Retinal pigment epithelial cell (primary cell): ENCODE results near the gene DDO.

Source experiments
- DNase-seq: peaks from one replicate; pipeline ENCODE4 v3.0.0-alpha.2; 2010; ENCODE audit warnings: low read depth
- H3K4me3 ChIP-seq: 2 replicates; pipeline ENCODE4 v1.5.1; 2011; ENCODE audit warnings: mild to moderate bottlenecking, low read length, control low read depth, moderate library complexity
- TF ChIP-seq, protein P1 (sequence below): conservative IDR thresholded peaks from 2 replicates; pipeline ENCODE4 v1.5.1; 2011; ENCODE audit warnings: low read depth, low read length, control low read depth, inconsistent platforms

Gene DDO

DNA sequence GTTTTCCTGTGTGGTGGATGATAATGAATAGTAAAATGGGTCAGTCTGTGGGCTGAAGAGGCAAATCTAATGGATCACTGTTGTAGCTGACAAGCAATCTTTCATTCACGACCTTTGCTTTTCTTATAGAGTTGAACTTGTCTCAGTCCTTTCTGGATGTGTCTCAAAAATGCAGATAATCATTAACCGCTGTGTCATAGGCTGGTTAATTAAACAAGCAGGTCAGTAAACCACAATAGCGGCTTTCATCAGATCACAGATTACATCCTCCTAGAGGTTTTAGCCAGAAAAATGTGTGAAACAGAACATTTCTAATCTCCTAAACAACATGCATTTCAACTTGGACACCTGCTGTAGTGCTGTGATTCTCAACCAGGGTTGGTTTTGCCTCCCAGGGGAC, 54.7 kb downstream of the DDO start:
- H3K4me3 ChIP-seq, result no peak overlapping the region
- DNase-seq, result no peak
- TF ChIP-seq, protein P1, sequence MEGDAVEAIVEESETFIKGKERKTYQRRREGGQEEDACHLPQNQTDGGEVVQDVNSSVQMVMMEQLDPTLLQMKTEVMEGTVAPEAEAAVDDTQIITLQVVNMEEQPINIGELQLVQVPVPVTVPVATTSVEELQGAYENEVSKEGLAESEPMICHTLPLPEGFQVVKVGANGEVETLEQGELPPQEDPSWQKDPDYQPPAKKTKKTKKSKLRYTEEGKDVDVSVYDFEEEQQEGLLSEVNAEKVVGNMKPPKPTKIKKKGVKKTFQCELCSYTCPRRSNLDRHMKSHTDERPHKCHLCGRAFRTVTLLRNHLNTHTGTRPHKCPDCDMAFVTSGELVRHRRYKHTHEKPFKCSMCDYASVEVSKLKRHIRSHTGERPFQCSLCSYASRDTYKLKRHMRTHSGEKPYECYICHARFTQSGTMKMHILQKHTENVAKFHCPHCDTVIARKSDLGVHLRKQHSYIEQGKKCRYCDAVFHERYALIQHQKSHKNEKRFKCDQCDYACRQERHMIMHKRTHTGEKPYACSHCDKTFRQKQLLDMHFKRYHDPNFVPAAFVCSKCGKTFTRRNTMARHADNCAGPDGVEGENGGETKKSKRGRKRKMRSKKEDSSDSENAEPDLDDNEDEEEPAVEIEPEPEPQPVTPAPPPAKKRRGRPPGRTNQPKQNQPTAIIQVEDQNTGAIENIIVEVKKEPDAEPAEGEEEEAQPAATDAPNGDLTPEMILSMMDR, result no peak

DNA sequence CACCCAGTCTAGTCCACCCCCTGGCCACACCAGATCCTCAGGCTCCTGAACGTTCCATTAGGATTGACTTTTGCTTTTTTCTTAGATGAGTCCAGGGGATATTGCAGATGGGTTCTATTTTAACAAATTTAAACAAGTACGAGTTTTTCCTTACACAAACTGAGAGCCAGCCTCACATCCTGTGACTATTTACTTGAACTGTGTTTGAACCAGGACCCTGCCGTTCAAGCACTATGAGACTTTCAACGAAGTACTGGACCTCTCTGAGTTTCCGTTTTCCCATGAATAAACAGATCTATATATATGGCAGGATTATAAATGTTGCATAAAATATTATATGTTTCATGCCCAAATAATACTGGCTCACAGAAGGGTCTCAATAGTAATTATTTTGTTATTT, 55.8 kb downstream of the DDO start:
- TF ChIP-seq, protein P1, result no peak
- no peak for DNase-seq
- H3K4me3 ChIP-seq, result no peak overlapping the region

DNA sequence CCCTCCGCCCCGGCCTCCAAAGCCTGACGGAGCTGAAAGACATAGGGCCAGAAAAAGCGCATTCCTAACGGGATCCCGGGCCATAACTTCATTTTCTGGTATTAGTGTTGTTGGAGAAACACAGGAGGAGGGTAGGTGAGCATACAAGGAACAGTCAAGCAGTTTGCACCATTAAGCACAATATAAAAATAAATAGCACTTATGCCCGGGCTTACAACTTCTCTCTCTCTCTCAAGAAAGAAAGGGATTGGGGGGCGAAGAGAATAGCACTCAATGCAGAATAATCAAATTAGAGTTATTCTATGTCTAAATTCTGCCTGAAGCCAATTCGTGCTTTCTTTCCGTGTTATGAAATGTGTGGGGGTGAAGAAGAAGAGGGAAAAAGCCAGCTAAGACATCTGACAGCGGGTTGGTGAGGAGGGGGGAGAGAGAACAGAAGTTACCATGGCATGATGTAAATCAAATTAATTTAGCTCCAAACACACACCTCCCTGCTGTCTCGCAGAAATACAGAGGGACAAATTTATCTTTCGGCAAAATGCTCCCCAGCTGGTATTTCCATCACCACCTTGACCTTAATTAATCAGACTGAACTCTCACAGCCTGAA, 56.7 kb downstream of the DDO start:
- peak overlapping the region; percentile 46 for H3K4me3 ChIP-seq
- no peak for DNase-seq
- TF ChIP-seq, protein P1, result no peak

DNA sequence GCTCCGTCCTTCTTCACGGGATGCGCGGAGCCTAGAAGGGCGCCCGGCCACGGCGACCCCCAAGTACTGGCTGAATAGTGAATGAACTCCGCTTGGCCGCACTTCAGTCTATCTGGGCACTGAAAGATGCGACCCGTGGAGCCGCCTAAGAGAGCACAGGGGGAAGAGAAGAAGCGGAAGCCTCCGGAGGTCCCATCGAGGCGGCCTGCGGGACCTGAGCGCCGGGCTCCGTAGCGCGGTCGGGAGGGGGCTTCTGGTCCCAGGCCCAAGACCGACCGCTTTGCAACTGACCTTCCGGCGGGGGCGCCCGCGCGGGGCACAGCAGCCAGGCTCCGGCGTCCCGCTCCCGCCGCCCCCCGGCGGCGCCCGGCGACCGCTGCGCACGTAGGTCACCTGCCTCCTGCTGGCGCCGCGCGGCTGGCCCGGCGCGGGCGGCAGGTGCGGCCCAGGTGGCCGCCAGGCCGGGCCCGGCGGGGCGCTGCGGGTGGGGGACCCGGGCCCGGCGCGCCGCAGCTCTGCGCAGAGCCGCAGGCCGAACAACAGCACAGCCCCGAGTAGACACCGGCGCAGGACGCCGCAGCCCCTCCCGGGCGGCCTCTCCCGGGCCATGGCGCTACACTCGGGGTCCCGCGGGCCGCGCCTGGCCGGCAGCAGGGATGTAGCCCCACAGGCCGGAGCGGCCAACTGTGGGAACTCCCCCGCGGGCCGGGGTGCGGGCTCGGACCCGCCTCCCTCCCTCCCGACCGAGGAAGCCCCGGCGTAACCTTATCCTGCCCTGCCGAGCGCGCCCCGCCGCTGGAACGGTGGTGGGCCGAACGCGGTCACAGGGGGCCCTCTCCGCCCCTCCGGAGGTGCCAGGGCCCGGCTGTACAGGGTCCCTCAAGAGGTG, 57.5 kb downstream of the DDO start, which contains the start of gene METTL24:
Gene METTL24 (minus strand): TSS at position 686 of the 889 bp plus-strand sequence. CDS start 77 bp downstream, at position 609.
- TF ChIP-seq, protein P1, result no peak
- H3K4me3 ChIP-seq, result peak within 1 kb of the TSS; percentile 53
- no peak for DNase-seq

DNA sequence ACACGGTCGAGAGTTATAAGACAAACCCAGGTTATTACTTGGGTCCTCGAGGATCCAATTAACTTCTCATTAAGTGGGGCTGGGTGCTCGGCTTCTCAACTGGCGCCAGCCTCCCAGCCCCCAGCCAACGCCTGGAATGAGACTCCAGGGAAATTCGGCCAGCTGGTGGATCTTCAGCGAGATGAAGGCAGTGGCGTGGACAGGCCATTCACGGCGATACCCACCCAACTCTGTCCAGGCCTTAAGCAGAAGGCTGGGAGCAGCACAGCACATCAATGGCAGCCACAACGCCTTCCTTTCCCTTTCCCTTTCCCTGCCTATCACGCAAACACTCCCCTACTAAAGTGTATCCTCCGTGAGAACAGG, 58.1 kb downstream of the DDO start:
- peak overlapping the region; percentile 53 for H3K4me3 ChIP-seq
- TF ChIP-seq, protein P1, result no peak
- DNase-seq, result no peak

DNA sequence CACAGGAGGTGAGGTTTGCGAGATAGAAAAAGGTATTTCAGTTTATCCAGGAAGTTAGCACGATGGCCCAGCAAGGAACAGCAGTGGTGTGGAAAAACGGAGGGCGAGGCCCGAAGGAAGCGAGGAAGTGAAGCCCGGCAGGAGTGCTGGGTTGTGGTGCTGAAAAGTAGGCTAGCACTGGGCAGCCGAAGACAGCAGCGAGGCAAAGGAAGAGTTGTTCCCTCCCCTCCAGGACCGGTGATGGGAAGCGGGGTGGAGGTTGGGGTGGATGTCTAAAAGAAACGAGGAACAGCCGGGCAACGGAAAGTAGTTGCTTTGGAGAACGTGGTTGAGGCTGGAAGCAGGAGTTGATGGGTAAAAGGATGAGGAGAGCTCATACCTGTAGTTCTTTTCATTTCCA, 58.6 kb downstream of the DDO start:
- TF ChIP-seq, protein P1, result no peak
- H3K4me3 ChIP-seq, result no peak overlapping the region
- DNase-seq, result no peak

DNA sequence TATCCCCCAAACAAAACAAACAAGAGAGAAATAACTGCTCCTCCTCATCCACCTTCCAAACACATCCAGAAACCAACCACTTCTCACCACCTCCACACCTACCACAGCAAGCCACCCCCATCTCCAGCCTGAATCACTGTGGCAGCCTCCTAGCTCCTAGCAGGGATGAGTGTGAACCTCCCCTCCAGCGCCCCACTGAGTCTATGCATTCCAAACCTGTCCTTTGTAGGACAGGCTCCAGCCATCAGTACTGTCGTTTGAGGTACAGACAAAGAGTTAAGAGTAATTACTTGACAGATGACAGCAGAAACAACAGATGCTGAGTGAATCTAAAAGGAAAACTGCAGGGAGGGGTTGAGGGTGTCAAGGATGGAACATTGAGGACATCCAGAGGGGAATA, 59.6 kb downstream of the DDO start:
- no peak for DNase-seq
- TF ChIP-seq, protein P1, result no peak
- H3K4me3 ChIP-seq, result no peak overlapping the region
